DND-41 (cell line): ENCODE measurements around the gene DDRGK1.
A peak's percentile ranks its signal among the peaks of the same experiment; 100 is the strongest.

ENCODE experiments used
- ATAC-seq: fragments of 200-7000 bp; cut with Tn5 transposase; 3 replicates; pipeline ENCODE4 v1.9.1; 2021; ENCODE audit warnings: low read depth; ENCODE audit not compliant: insufficient read depth
- DNase-seq: peaks from one replicate; pipeline ENCODE4 v3.0.0-alpha.2; 2020
- H2AFZ ChIP-seq: 2 replicates; pipeline ENCODE4 v1.6.0; 2012; ENCODE audit warnings: low read depth, low read length
- H3K27ac ChIP-seq: 2 replicates; pipeline ENCODE4 v1.5.1; 2012; ENCODE audit warnings: low read length, inconsistent platforms
- H3K27me3 ChIP-seq: fragments of 200-600 bp; sonication (generic); 2 replicates; pipeline ENCODE4 v1.6.0; 2012; ENCODE audit warnings: low read length, mild to moderate bottlenecking, inconsistent platforms; ENCODE audit not compliant: insufficient read depth, poor library complexity
- H3K36me3 ChIP-seq: 2 replicates; pipeline ENCODE4 v1.5.1; 2012; ENCODE audit warnings: low read length, inconsistent platforms; ENCODE audit not compliant: insufficient read depth
- H3K4me1 ChIP-seq: 2 replicates; pipeline ENCODE4 v1.5.1; 2012; ENCODE audit warnings: mild to moderate bottlenecking, low read length; ENCODE audit not compliant: insufficient read depth
- H3K4me2 ChIP-seq: 2 replicates; pipeline ENCODE4 v1.6.0; 2012; ENCODE audit warnings: mild to moderate bottlenecking, moderate library complexity, low read length, inconsistent platforms; ENCODE audit not compliant: insufficient read depth
- H3K4me3 ChIP-seq, 2 experiments: fragments of 200-600 bp in 1 of 2; shearing (Covaris generic) in 1 of 2; 2 replicates each; pipeline ENCODE4 v1.5.1; 2012 to 2016; ENCODE audit warnings: inconsistent platforms in 2 of 2, low read length in 2 of 2, mild to moderate bottlenecking in 2 of 2, low read depth in 1 of 2, moderate library complexity in 1 of 2
- H3K79me2 ChIP-seq: 2 replicates; pipeline ENCODE4 v1.6.0; 2012; ENCODE audit warnings: low read length, inconsistent platforms; ENCODE audit not compliant: insufficient read depth
- H3K9ac ChIP-seq: 2 replicates; pipeline ENCODE4 v1.6.0; 2012; ENCODE audit warnings: low read depth, mild to moderate bottlenecking, inconsistent platforms, low read length, moderate library complexity
- H3K9me3 ChIP-seq: 2 replicates; pipeline ENCODE4 v1.5.1; 2012; ENCODE audit warnings: low read length, moderate library complexity, mild to moderate bottlenecking, inconsistent platforms; ENCODE audit not compliant: insufficient read depth, severe bottlenecking
- H4K20me1 ChIP-seq: 2 replicates; pipeline ENCODE4 v1.6.0; 2012; ENCODE audit warnings: low read length; ENCODE audit not compliant: insufficient read depth
- EZH2 ChIP-seq: IDR thresholded peaks from 3 replicates; pipeline ENCODE4 v1.6.1; 2012; ENCODE audit warnings: borderline replicate concordance, low read depth, mild to moderate bottlenecking, moderate library complexity, low read length, inconsistent platforms; ENCODE audit not compliant: severe bottlenecking
- TF ChIP-seq, protein P1 (sequence below): IDR thresholded peaks from 2 replicates; pipeline ENCODE4 v1.5.1; 2012; ENCODE audit warnings: borderline replicate concordance, low read length, moderate library complexity, mild to moderate bottlenecking; ENCODE audit not compliant: poor library complexity, severe bottlenecking; ENCODE audit errors: extremely low read depth

Gene DDRGK1

DNA sequence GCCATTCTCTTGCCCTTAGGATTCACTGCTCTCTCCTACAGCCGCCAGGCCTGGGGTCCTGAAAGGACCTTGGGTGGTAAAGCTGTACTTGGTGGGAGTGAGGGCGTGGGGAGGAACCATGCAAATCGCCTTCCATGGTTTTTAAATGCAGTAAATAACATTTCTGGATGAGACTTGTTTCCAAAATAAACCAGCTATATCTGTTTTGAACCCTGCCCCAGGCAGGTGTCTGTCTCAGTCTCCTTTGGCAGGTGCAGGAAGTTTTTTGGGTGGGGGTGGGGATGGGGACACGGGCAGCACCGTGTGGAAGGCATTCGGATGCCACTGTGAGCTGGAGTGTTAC is 19.1 kb upstream of the DDRGK1 start:
- peaks cover 51% of the 10 kb centered on the region for H3K36me3 ChIP-seq
- TF ChIP-seq, protein P1, sequence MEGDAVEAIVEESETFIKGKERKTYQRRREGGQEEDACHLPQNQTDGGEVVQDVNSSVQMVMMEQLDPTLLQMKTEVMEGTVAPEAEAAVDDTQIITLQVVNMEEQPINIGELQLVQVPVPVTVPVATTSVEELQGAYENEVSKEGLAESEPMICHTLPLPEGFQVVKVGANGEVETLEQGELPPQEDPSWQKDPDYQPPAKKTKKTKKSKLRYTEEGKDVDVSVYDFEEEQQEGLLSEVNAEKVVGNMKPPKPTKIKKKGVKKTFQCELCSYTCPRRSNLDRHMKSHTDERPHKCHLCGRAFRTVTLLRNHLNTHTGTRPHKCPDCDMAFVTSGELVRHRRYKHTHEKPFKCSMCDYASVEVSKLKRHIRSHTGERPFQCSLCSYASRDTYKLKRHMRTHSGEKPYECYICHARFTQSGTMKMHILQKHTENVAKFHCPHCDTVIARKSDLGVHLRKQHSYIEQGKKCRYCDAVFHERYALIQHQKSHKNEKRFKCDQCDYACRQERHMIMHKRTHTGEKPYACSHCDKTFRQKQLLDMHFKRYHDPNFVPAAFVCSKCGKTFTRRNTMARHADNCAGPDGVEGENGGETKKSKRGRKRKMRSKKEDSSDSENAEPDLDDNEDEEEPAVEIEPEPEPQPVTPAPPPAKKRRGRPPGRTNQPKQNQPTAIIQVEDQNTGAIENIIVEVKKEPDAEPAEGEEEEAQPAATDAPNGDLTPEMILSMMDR = no peak
- TF ChIP-seq EZH2 = no peak

DNA sequence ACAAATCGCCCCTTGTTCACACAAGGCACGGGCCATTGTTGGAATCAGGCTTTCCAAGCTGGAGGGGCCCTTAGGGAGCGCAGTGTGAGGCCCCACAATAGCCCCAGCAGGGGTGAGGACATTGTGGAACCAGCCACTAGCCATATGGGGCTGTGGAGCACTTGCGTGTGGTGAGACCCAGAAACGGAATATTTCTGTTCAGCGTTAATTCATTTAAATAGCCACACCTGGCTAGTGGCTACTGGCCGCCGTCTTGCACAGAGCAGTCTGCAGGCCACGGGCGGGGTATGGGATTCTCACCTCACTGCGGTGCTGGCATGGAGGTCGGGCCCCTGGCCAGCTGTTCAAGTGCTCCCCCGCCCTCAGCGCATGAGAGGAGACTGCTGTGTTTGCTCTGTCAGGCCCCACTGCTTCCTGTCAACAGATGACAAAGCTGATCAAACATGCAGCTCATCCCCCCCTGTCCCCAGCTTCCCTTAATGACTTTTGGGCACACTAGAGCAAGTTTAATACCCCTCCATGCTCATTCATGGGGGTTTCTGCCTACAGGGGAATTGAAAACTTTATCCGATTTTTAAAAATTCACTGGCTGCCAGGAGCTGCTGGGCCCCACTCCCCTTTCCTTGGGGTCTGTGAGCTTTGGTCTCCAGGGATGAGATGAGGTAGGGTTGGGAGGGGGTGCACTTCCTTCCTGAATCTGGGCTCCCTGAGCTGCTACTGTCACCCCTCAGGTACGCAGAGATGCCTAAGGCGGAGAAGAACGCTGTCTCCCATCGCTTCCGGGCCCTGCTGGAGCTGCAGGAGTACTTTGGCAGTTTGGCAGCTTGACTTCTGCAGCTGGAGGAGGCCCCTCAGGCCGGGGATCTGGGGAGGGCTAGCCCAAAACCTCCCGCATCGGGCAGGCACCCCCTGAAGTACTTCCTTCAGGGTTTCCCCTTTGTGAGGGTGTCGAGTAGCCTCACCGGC is 18.4 kb upstream of the DDRGK1 start:
- no peak for DNase-seq
- H3K4me1 ChIP-seq = no peaks in the 10 kb centered on the region
- H3K27me3 ChIP-seq = no peaks in the 10 kb centered on the region
- H4K20me1 ChIP-seq = no peaks in the 10 kb centered on the region
- TF ChIP-seq, protein P1 = no peak
- TF ChIP-seq EZH2 = no peak
- no peak overlapping the region for H3K4me3 ChIP-seq
- no peak overlapping the region for H2AFZ ChIP-seq
- 0 out of 3 replicates have a peak, but pooled peaks have one; percentile 7 for ATAC-seq
- no peak overlapping the region for H3K9ac ChIP-seq
- H3K4me2 ChIP-seq = no peak overlapping the region
- H3K36me3 ChIP-seq = peaks cover 57% of the 10 kb centered on the region
- no peaks in the 10 kb centered on the region for H3K79me2 ChIP-seq
- no peak overlapping the region for H3K27ac ChIP-seq
- H3K9me3 ChIP-seq = no peaks in the 10 kb centered on the region

More for the DNA sequence above, 19.1 kb upstream of the DDRGK1 start:
- Histone ChIP-seq H4K20me1 (no peaks in the 10 kb centered on the region), H3K4me3 (no peak overlapping the region), H2AFZ (no peak overlapping the region), H3K79me2 (no peaks in the 10 kb centered on the region), H3K9ac (no peak overlapping the region), H3K27ac (no peak overlapping the region), H3K4me2 (no peak overlapping the region), H3K9me3 (no peaks in the 10 kb centered on the region), H3K4me1 (no peaks in the 10 kb centered on the region), H3K27me3 (no peaks in the 10 kb centered on the region)
- ATAC-seq = no peak
- no peak for DNase-seq

DNA sequence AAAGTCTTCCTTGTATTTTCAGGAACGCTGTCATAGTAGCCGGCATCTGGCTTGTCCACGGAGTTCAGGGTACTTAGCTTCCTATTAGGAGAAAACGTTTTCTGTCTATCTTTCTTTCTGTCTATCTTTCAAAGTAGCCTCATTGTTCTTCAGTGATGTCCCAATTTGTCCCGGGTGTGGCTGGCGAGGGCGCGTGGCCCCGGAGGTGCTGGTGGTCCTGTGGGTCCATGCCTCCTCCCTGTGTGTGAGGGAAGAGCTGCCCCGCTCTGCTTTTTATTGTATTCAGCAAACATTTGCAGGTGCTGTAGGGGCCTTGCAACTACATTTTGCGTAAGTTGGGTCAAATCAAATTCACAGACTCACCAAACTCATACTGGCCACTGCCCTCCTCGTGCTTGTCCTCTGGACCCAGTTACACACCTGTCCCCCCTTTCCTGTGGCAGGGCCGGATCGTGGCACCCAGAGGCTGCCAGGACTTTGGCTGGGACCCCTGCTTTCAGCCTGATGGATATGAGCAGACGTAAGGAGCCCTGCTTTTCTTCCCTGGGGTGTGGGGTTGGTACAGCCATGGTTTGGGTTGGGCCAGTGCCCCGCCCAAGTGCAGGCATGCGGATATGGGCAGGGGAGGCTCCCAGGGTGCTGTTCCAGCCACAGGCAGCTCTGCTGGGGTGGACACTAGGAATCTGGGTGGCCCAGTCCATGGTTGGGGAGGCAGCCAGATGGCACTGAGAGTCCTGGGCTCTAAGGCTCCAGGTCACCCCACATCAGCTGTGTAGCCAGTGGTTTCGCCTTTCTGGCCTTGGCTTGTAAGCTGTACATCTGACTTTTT is 17.1 kb upstream of the DDRGK1 start:
- no peaks in the 10 kb centered on the region for H3K4me1 ChIP-seq
- DNase-seq (no peak), ATAC-seq (no peak)
- H3K4me3 ChIP-seq = no peak overlapping the region
- H3K9me3 ChIP-seq = no peaks in the 10 kb centered on the region
- no peak overlapping the region for H2AFZ ChIP-seq
- no peaks in the 10 kb centered on the region for H3K27me3 ChIP-seq
- peaks cover 66% of the 10 kb centered on the region for H3K36me3 ChIP-seq
- no peak overlapping the region for H3K9ac ChIP-seq
- no peaks in the 10 kb centered on the region for H4K20me1 ChIP-seq
- no peaks in the 10 kb centered on the region for H3K79me2 ChIP-seq
- no peak overlapping the region for H3K27ac ChIP-seq
- no peak overlapping the region for H3K4me2 ChIP-seq
- TF ChIP-seq, protein P1 = no peak
- no peak for TF ChIP-seq EZH2
